Measurements from ENCODE around the gene GPR107.

Gene GPR107

DNA sequence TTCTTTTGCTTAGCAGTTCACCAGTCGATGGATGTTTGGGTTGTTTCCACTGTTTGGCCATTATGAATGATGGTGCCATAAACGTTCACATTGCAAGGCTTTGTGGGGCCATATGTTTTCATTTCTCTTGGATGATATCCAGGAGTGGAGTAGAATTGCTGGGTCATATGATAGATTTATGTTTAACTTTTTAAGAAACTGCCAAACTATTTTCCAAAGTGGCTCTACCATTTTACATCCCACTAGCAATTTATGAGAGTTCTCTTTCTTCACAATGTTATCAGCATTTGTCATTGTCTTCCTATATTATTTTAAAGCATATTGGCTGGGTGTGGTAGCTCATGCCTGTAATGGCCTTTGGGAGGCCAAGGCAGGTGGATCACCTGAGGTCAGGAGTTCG, 5.2 kb downstream of the GPR107 start:
- no peaks in the 10 kb centered on the region for H3K27me3 Mint-ChIP-seq (ENCODE audit: low read depth)
- H3K4me1 Mint-ChIP-seq, result peaks cover 11% of the 10 kb centered on the region
- TF ChIP-seq CTCF (IDR thresholded peaks at IDR 0.05; ENCODE audit: unreplicated experiment in 3 of 3), result no peak
- H3K4me3 Mint-ChIP-seq, result peak overlapping the region; percentile 37 to 81 (median 77)
- H3K36me3 Mint-ChIP-seq (ENCODE audit: low read depth), result peaks cover 21% of the 10 kb centered on the region
- no peaks in the 10 kb centered on the region for H3K9me3 Mint-ChIP-seq
- H3K27ac Mint-ChIP-seq, result peak overlapping the region; percentile 83 to 96 (median 91)

GRCh38 chr9:130060296-130060695, 6.6 kb downstream of the GPR107 start:
- Mint-ChIP-seq H3K4me3 (no peak overlapping the region), H3K36me3 (ENCODE audit: low read depth) (peaks cover 26% of the 10 kb centered on the region), H3K9me3 (no peaks in the 10 kb centered on the region), H3K27me3 (ENCODE audit: low read depth) (no peaks in the 10 kb centered on the region), H3K27ac (no peak overlapping the region), H3K4me1 (peaks cover 6% of the 10 kb centered on the region)
- no peak for TF ChIP-seq CTCF (IDR thresholded peaks at IDR 0.05; ENCODE audit: unreplicated experiment in 3 of 3)

- Mint-ChIP-seq H3K4me1 (peaks cover 6% of the 10 kb centered on the region), H3K36me3 (ENCODE audit: low read depth) (peaks cover 29% of the 10 kb centered on the region), H3K27me3 (ENCODE audit: low read depth) (no peaks in the 10 kb centered on the region), H3K4me3 (no peak overlapping the region), H3K9me3 (no peaks in the 10 kb centered on the region), H3K27ac (no peak overlapping the region)
- TF ChIP-seq CTCF (IDR thresholded peaks at IDR 0.05; ENCODE audit: unreplicated experiment in 3 of 3), result no peak
Measured at GRCh38 chr9:130062750-130063149, 9.0 kb downstream of the GPR107 start.

- H3K27ac Mint-ChIP-seq, result no peak overlapping the region
- peaks cover 21% of the 10 kb centered on the region for H3K36me3 Mint-ChIP-seq (ENCODE audit: low read depth)
- no peak overlapping the region for H3K4me3 Mint-ChIP-seq
- H3K27me3 Mint-ChIP-seq (ENCODE audit: low read depth), result no peaks in the 10 kb centered on the region
- no peaks in the 10 kb centered on the region for H3K9me3 Mint-ChIP-seq
- TF ChIP-seq CTCF (IDR thresholded peaks at IDR 0.05; ENCODE audit: unreplicated experiment in 3 of 3), result no peak
- H3K4me1 Mint-ChIP-seq, result no peaks in the 10 kb centered on the region
Measured at GRCh38 chr9:130064621-130065020, 10.9 kb downstream of the GPR107 start.

DNA sequence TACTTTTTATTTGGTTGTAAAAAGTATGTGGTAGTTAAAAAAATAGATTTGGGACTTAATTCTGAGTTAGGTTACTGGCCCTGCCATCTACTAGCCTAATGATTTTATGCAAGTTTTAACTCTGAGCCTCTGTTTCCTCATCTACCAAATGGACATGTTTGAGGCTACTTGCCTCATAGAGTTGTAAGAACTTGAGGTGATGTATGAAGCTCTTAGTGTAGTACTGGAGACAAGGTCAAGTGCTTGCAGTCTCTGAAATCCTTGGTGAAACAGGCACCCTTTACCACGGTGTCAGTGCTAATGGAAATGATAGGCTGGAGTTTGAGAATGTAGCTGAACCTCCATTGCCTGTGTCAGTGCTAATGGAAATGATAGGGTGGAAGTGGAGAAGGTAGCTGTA, 15.3 kb downstream of the GPR107 start:
- H3K27ac Mint-ChIP-seq, result no peak overlapping the region
- no peaks in the 10 kb centered on the region for H3K27me3 Mint-ChIP-seq (ENCODE audit: low read depth)
- H3K4me1 Mint-ChIP-seq, result peaks cover 13% of the 10 kb centered on the region
- TF ChIP-seq CTCF (IDR thresholded peaks at IDR 0.05; ENCODE audit: unreplicated experiment in 3 of 3), result no peak
- H3K9me3 Mint-ChIP-seq, result no peaks in the 10 kb centered on the region
- no peak overlapping the region for H3K4me3 Mint-ChIP-seq
- peaks cover 9% of the 10 kb centered on the region for H3K36me3 Mint-ChIP-seq (ENCODE audit: low read depth)

GRCh38 chr9:130072515-130073235, 19.0 kb downstream of the GPR107 start:
- Mint-ChIP-seq H3K36me3 (ENCODE audit: low read depth) (peaks cover 22% of the 10 kb centered on the region), H3K9me3 (no peaks in the 10 kb centered on the region), H3K27ac (peak overlapping the region; percentile 73 to 97 (median 93)), H3K27me3 (ENCODE audit: low read depth) (no peaks in the 10 kb centered on the region), H3K4me3 (peak overlapping the region in 1 of 3 experiments; percentile 21), H3K4me1 (peaks cover 23% of the 10 kb centered on the region)
- TF ChIP-seq CTCF (IDR thresholded peaks at IDR 0.05; ENCODE audit: unreplicated experiment in 3 of 3), result no peak

Measured in nephron (organoid).